T-helper 1 cell treated with Interleukin-12 subunit alpha and Interleukin-12 subunit beta and Interleukin-4 antibody, amounts not matched to agents 30 ng/mL and 1 ng/mL, for 36 hours (primary cell): ENCODE results near the gene IMPDH2. TPM values are rescaled to one million over a fixed set of nuclear protein-coding genes. Genes with fewer than 3 reads are reported as not detected.

Source experiments
- intact Hi-C: fragments of 100-400 bp; cut with micrococcal nuclease; formaldehyde crosslinking; loops from one replicate; pipeline ENCODE4 v1.15.1; 2024
- total RNA-seq: library from RNA; stranded (reverse); gene quantifications from 2 replicates; pipeline ENCODE4 v1.2.3, GENCODE V29; 2022

Gene IMPDH2
- total RNA-seq, 1 donor from 2014 or later: 157 TPM

DNA sequence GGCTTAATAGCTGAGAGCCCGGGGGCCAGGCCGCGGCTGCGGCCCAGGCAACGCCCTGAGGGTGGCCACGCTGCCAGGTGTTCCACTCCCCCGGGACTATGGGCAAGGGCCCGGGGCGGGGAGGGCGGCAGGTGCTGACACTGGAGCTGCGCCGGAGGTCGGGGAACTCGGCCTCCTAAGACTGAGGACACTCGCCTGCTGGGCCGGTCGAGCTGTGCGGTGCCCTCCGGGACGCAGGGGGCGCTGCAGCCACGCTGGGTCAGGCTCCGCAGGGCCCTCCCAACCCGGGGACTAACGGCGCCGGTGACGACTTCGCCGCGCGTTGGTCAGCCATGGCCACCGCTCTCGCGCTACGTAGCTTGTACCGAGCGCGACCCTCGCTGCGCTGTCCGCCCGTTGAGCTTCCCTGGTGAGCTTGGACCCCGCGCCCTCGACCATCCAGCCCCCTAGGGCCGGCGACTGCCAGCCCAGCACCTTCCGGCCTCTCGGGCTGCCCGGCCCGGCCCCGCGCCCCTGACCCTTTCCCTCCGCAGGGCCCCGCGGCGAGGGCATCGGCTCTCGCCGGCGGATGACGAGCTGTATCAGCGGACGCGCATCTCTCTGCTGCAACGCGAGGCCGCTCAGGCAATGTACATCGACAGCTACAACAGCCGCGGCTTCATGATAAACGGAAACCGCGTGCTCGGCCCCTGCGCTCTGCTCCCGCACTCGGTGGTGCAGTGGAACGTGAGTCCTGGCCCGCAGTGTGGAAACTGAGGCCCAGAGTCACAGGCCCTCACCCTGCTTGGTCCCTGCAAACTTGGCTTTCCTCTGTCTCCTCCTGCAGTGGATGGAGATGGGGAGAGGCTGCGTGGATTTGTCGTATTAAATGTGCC is 7.1 kb downstream of the IMPDH2 start, which contains the start of gene NDUFAF3:
TSS of gene NDUFAF3 (plus strand) at position 309 of the 875 bp plus-strand sequence. CDS start at position 333, 24 bp downstream.
- intact Hi-C loops: loop anchor here (1.0 to 10.0 kb wide), 15 partner anchors 7 to 1273 kb away; partner anchors contain the start of genes ARIH2, CCDC71, CDC25A and GMPPB

DNA sequence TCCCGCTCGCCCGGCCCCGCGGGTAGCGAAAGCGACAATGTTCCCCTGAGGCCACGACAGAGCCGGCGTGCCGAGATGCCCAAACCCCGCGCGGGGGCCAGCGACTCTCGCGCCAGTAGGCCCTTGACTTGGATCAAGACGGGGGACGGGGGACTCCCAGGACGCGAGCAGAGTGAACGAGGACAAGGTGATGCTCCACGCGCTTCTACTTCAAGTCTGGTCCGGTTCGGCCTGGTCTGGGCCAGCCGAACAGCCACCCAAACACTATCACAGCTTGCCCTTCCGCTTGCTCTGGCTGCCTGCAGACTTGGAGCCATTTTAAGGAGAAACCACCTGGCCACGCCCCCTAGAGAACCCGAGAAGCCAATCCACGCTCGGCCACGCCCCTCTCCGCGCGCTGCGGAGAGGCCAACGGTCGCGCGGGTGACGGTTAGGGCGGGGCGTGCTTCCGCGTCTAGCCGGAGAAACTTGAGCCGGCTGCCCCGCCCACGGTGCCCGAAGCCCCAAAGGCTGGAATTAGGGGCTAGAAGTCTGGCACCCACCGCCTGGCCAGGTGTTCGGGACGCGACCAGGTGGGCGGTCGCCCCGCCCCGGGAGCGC is 7.9 kb downstream of the IMPDH2 start:
- intact Hi-C loops: loop anchor here (1.0 to 10.0 kb wide), 15 partner anchors 8 to 1273 kb away; partner anchors contain the start of genes ARIH2, CCDC71, CDC25A and GMPPB

DNA sequence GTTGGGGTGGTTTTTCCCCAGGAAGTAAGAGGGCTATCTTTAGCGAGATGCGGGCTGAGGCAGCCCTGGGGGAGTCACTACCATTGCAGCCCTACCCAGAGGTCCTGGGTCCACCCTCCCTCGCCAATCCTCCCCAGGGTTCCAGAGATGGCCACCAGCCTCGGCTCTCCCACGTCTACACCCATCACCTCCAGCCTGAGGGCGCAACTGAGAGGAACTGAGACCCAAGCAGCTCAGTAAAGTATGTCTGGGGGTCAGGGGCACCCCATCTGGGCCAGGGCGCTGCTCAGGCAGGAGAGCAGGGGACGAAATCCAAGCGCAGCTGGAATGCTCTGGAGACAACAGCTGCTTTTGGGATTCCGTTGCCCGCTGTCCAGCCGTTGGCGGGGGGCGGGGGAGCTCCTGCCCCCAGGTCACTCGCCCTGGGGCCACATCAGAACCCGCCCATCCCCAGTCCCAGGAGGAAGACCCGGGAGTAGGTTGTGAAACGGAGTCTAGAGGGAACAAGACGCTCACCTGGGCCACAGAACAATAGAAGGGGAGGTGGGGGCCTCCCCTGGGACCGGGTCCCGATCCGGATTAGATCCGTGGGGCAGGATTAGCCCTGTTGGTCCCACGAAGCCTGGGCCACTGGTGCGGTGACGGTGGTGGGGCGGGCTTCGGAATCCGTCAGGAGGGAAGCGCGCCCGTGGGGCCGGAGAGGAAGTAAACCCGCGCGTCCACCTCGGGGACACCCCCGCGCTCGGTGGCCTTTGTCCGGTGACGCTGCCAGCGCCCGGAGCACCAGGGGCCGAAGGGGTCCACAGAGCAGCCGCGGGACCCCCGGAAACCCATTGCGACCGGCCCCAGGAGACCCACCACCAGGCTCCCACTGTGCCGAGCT is 8.6 kb downstream of the IMPDH2 start:
- intact Hi-C loops: loop anchor here (1.0 to 10.0 kb wide), 15 partner anchors 9 to 1274 kb away; partner anchors contain the start of genes ARIH2, CCDC71, CDC25A and GMPPB

DNA sequence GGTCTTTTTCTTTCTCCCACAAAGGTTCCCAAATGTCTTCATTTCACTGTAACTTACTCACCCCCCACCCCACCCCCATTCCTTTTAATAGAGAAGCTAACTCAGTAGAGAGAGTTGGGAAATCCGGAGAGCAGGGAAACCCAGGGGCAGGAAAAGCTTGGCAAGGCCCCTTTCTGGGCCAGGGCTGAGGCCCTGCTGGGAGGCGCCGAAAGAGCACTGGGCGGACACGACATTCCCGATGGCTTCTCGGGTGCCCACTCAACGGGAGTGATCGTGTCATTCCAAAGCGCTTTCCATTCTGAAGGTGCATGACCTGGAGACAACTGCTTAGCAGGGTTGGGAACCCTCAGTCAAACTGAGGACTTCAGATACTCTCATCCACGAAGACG is 9.3 kb downstream of the IMPDH2 start:
- intact Hi-C loops: loop anchor here (2.0 to 10.0 kb wide), 5 partner anchors 121 to 1275 kb away; partner anchors contain the start of genes CDC25A, GMPPB, HYAL3 and IFRD2

DNA sequence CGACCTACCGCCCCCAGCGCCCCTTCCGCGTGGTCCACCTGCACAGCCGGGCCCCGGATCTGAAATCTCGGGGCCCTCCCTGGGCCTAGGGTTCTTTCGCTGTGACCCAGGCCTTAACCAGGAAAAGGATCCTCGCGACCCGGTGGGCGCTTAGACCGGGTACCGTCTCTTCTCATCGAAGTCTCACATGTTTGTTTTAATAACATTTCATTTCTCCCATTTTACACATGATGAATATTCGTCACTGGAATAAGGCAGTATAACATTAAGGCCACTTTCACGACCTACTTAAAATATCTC is 10.5 kb downstream of the IMPDH2 start:
- intact Hi-C loops: no loop called here

DNA sequence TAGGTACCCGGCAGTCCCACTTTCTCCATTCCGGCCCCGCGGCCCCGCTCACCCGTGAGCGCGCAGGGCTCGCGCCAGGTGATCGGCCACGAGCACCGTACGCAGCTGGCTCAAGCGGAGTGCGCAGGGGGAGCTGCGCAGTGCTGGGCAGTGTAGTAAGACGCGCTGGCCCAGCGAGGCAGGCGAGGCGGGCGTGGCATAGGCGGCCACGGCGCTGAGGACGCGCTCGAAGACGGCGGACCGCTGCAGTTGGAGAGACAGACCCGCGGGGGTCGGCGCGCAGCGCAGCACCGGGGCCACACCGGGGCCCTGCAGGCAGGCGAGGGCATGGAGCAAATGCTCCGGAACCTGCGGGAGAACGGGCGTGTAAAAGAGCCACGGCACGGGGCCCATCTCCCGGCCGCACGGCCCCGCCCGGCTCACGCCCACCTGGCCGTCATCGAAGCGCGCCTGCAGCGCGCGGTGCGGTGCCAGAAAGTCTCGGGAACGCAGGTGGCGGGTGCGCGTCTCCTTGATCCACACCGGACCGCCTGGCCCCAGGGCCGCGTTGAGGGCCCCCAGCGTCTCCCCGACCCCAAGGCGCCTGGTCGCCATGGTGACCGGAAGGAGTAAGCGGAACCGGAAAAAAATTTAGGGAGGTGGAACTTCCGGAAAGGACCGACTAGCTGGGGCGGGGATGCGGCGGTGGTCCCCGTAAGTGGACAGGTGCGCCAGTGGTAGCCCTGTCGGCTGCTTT is 11.1 kb downstream of the IMPDH2 start, which contains the start of gene DALRD3:
TSS of gene DALRD3 (minus strand) at position 610 of the 736 bp plus-strand sequence. CDS start at position 594, 16 bp downstream.
- intact Hi-C loops: no loop called here

DNA sequence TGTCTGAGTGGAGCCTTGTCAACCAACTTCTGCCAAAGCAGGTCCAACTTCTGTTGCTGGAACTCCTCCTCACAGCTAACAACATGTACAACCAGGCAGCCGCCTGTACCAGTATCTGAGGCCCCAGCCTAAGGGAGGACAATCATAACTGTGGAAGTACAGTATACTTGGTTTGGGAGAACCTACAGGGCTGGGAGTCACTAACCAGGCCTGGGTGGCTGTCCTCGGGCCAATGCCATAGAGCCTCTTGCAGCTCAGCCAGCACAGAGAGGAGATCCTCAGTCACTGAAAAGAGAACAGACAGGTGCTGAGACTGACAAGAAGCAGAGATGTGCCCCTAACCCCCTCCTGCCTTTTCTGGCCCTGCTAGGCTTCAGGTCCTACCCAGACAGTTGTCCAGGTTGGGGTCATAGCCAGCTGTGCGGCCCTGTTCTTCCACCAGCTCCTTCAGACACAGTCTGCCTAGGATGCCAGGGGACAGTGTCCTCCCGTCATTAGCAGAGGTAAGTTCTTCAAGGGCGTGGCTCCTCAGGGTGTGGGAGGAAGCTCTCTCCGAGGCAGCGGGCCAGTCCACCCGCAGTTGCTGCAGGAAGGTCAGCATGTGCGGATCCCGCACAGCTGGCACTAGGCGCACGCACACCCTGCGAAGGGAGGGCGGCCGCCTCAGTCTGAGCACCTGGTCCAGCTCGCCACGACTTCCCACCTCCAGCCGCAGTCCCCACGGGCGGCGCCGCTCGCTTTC is 11.8 kb downstream of the IMPDH2 start:
- intact Hi-C loops: no loop called here

DNA sequence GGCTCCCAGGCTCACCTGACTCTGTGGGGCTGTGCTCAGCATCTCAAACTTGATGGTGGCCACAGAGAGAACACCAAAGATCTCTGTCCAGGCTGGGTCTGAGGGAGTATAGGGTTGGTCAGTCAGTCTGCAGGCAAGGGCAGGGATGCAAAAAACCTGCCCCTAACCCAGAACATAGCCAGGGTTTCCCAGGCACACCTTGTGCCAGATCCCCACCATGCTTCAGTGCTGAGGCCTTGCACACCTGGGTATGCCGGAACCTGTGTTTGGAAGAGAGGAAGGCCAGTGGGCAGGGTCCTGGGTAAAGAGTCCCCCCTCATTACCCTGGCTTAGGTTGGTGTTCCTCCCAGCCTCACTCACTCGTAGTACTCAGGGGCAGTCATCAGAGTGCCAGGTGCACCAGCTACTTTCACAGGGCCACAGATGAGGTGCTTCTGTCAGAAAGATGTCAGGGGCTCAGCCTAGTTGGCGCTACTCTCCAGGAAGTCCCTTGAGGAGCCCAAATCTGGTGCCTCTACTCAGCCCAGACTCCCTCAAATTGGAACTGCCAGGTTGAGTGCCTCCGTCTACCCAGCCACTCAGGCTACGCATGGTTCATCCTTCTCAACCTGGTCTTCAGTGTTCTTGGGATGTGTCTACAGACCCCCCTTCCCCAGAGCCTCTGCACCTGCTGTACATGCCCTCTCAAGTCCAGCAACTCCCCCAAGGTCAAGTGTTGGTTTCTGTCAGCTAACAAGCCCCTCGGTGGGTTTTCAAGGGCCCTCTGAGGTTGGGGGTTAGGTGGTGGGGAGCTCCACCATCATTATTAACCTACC is 12.6 kb downstream of the IMPDH2 start:
- intact Hi-C loops: no loop called here

DNA sequence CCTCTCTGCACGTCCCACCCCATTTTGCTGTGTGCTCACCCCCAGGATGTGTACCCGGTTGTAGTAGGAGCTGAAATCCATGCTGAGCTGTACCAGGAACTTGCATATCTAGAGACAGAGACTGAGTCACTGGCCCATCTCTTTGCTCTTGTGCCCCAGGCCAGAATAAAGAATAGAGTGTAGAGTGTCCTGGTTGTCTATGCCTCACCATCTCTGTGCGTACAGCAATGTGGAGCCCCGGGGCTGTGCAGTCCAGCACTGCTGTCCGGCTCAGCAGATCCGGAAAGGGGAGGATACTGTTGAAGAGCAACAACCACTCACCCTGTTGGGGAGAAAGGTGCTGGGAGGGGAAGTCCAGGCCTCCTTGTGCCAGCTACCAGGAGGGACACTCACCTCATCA is 13.4 kb downstream of the IMPDH2 start:
- intact Hi-C loops: no loop called here

DNA sequence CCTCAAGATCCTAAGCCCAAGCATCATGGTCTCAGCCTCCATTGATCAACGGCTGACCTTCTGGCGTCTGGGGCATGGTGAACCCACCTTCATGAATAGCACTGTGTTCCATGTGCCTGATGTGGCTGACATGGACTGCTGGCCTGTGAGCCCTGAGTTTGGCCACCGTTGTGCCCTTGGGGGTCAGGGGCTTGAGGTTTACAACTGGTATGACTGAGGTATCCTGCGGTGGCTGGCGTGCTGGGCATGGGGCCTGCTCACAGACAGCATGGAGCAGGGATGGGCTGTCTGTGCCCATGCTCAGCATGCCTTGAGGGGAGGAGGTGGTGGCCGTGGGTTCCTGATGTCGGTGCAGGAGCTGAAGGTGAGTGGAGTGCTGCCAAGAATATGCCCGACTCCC is 14.1 kb downstream of the IMPDH2 start:
- intact Hi-C loops: no loop called here

DNA sequence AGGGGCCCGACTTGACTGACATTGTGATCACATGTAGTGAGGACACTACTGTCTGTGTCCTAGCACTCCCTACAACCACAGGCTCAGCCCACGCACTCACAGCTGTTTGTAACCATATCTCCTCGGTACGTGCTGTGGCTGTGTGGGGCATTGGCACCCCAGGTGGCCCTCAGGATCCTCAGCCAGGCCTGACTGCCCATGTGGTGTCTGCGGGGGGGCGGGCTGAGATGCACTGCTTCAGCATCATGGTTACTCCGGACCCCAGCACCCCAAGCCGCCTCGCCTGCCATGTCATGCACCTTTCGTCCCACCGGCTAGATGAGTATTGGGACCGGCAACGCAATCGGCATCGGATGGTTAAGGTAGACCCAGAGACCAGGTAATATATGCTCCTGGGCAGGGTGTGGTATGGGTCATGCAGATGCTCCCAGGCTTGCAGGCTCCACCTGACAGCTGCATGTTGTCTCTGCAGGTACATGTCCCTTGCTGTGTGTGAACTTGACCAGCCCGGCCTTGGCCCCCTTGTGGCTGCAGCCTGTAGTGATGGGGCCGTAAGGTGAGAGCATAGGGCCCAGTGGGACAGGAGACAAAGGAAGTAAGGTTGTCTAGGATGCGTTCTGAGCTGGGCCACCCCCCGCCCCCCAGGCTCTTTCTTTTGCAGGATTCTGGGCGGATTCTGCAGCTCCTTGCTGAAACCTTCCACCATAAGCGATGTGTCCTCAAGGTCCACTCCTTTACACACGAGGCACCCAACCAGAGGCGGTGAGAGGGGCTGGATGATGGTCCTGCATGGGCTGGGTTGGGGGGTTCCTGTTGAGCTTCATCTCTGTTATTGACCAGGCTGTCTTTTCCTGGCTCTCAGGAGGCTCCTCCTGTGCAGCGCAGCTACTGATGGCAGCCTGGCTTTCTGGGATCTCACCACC is 15.2 kb downstream of the IMPDH2 start:
- intact Hi-C loops: loop anchor here (1.0 kb wide), 1 partner anchor 26 kb away; no protein-coding TSS in a partner anchor

DNA sequence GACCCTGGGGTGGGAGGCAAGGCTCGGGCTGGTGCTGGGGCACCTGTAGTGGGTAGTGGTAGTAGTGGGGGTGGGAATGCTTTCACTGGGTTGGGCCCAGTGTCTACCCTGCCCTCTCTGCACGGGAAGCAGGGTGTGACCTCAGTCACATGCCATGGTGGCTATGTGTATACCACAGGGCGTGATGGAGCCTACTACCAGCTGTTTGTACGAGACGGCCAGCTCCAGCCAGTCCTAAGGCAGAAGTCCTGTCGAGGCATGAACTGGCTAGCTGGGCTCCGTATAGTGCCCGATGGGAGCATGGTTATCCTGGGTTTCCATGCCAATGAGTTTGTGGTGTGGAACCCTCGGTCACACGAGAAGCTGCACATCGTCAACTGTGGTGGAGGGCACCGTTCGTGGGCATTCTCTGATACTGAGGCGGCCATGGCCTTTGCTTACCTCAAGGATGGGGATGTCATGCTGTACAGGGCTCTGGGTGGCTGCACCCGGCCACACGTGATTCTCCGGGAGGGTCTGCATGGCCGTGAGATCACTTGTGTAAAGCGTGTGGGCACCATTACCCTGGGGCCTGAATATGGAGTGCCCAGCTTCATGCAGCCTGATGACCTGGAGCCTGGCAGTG is 16.0 kb downstream of the IMPDH2 start:
- intact Hi-C loops: no loop called here

DNA sequence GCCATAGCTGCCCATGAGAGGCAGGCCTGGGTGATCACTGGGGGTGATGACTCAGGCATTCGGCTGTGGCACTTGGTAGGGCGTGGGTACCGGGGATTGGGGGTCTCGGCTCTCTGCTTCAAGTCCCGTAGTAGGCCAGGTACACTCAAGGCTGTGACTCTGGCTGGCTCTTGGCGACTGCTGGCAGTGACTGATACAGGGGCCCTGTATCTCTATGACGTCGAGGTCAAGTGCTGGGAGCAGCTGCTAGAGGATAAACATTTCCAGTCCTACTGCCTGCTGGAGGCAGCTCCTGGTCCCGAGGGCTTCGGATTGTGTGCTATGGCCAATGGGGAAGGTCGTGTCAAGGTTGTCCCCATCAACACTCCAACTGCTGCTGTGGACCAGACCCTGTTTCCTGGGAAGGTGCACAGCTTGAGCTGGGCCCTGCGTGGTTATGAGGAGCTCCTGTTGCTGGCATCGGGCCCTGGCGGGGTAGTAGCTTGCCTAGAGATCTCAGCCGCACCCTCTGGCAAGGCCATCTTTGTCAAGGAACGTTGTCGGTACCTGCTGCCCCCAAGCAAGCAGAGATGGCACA is 16.7 kb downstream of the IMPDH2 start:
- intact Hi-C loops: no loop called here

DNA sequence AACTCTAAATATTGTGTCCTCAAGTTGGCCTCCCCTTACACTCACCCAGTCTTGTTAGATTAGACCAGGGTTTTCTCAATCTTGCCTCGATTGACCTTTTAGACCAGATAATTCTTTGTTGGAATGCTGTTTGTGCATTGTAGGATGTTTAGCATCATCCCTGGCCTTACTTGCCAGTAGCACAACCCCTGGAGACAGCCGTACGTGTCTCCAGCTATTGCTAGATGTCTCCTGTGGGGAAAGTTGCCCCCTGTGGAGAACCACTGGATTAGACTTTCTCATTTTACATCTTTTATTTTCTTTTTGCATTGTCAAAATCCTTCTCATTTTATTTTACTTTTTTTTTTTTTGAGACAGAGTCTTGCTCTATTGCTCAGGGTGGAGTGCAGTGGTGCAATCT is 19.8 kb downstream of the IMPDH2 start:
- intact Hi-C loops: loop anchor here (5.0 to 10.0 kb wide), 6 partner anchors 347 to 928 kb away; partner anchors contain the start of genes APEH, CELSR3, RHOA and TCTA

DNA sequence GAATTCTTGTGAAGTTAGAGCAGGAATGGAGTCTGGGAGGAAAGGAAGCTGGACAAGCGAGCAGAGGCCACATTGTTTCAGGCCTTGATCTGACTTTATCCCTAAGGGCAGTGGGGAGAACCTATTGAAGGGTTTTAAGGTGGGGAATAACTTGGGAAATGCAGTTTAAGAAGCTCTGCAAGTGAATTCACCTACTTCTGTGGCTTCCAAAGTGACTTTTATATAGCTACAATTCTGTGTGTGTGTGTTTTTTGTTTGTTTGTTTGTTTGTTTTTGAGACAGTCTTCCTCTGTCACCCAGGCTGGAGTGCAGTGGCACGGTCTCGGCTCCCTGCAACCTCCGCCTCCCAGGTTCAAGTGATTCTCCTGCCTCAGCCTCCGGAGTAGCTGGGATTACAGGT is 20.6 kb downstream of the IMPDH2 start:
- intact Hi-C loops: loop anchor here (1.0 to 10.0 kb wide), 7 partner anchors 112 to 929 kb away; partner anchors contain the start of genes APEH, CELSR3, RHOA and TCTA

DNA sequence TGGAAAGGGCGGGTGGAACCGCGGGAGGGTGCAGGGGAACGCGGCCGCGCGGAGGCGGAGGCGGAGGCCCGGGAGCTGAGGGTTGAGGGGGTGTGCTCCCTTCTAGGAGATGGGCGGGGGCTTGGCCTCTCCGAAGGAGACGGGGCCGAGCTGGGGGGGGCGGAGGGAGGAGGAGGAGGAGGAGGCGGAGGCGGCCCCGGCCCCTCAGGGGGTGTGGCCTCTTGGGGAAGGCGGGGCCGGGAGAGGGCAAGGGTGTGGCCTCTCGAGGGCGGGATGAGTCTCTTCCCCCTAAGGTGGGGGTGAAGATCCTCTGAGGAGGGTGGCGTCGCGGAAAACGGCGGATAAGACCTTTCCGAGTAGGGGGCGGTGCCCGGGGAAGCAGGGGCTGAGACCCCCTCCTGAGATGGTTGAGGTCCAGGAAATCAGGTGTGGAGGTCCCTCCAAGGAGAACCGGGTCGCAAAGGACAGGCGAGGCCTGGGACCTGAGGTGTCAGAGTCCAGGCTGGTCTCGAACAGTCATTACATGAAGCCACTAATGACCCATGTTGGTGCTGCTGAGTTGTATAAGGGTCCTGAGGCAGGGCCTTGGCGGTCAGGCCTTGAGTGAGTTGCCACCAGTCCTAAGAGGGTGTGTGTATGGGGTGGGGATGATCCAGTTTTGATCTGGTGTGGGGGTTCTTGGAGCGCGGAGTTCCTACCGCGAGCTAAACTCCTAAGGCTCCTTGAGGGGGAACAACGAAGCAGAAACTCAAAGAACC is 21.2 kb downstream of the IMPDH2 start:
- intact Hi-C loops: loop anchor here (1.0 to 10.0 kb wide), 15 partner anchors 13 to 929 kb away; partner anchors contain the start of genes APEH, ARIH2, CELSR3 and IMPDH2
